K562 (cell line): ENCODE data around the gene HMOX1. TPM values are rescaled to one million over a fixed set of nuclear protein-coding genes. Genes with fewer than 3 reads are reported as not detected.

Experiments
- ARNT ChIP-seq, 2 experiments: fragments of 450-650 bp; IDR thresholded peaks; 2 replicates each; pipeline ENCODE4 v1.6.1; 2016; ENCODE audit warnings: mild to moderate bottlenecking in 1 of 2
- CREB1 ChIP-seq, 2 experiments: sonication (generic) in 1 of 2; formaldehyde crosslinking in 1 of 2; IDR thresholded peaks; 2 replicates each; pipeline versions ENCODE4 v1.6.1 to v1.8.0; 2012 to 2022; ENCODE audit warnings: inconsistent platforms in 1 of 2, mild to moderate bottlenecking in 1 of 2, missing genetic modification reagents in 1 of 2, moderate library complexity in 1 of 2
- CREBBP ChIP-seq: IDR thresholded peaks from one replicate; pipeline ENCODE4 v1.6.1; 2012; ENCODE audit warnings: low read depth, mild to moderate bottlenecking, control low read depth, inconsistent platforms, low read length
- ID3 ChIP-seq, 2 experiments: fragments of 250-450 bp in 1 of 2; fragments of 450-650 bp in 1 of 2; sonication (Bioruptor Pico) in 1 of 2; IDR thresholded peaks; 2 replicates each; pipeline versions ENCODE4 v1.6.1 to v1.8.0; 2016 to 2021; ENCODE audit warnings: mild to moderate bottlenecking in 2 of 2, moderate library complexity in 2 of 2, missing compliant biosample characterization in 1 of 2, missing genetic modification characterization in 1 of 2
- JUN ChIP-seq, 2 experiments: sonication (generic) in 1 of 2; formaldehyde crosslinking in 1 of 2; IDR thresholded peaks; 2 replicates each; pipeline versions ENCODE4 v1.6.1 to v1.8.0; 2012 to 2022; ENCODE audit warnings: borderline replicate concordance in 2 of 2, mild to moderate bottlenecking in 2 of 2, improper control_type of control experiment in 1 of 2, low read depth in 1 of 2, low read length in 1 of 2, missing genetic modification reagents in 1 of 2
- MYNN ChIP-seq, 2 experiments: sonication (generic); formaldehyde crosslinking in 1 of 2; IDR thresholded peaks; 2 replicates each; pipeline versions ENCODE4 v1.5.0 to v1.6.1; 2016 to 2020; ENCODE audit warnings: antibody characterized with exemption in 1 of 2, missing genetic modification reagents in 1 of 2
- NFE2 ChIP-seq: IDR thresholded peaks from 2 replicates; pipeline ENCODE4 v1.6.1; 2014; ENCODE audit warnings: antibody characterized with exemption, low read depth
- PTBP1 ChIP-seq: fragments of 200-400 bp; formaldehyde crosslinking; IDR thresholded peaks from 2 replicates; pipeline ENCODE4 v1.6.1; 2017; ENCODE audit warnings: low read depth, low read length
- SMARCA5 ChIP-seq: fragments of 450-650 bp; IDR thresholded peaks from 2 replicates; pipeline ENCODE4 v1.6.1; 2016
- ZC3H11A ChIP-seq: IDR thresholded peaks from 2 replicates; pipeline ENCODE4 v1.6.1; 2012; ENCODE audit warnings: low read depth, low read length, improper control_type of control experiment
- ZNF696 ChIP-seq: fragments of 250-450 bp; sonication (Bioruptor Pico); conservative IDR thresholded peaks from 2 replicates; pipeline ENCODE4 v1.4.0; 2020; ENCODE audit warnings: mild to moderate bottlenecking, moderate library complexity
- ZNF699 ChIP-seq: fragments of 250-450 bp; sonication (Bioruptor Pico); IDR thresholded peaks from 2 replicates; pipeline ENCODE4 v1.8.0; 2021; ENCODE audit warnings: mild to moderate bottlenecking, moderate library complexity; ENCODE audit not compliant: insufficient replicate concordance
- polyA plus RNA-seq, 8 experiments: library from polyadenylated mRNA; depleted of rRNA in 4 of 8; stranded (reverse) in 5 of 8; unstranded in 3 of 8; fragments of >200 nt; fragmentation: Nextera tagmentation in 2 of 8; fragmentation: Illumina TruSeq in 1 of 8; extraction: Ambion mirVana in 2 of 8; extraction: Trizol in 1 of 8; gene quantifications; 2 replicates each; pipeline versions ENCODE4 v1.2.1 to v1.2.3, GENCODE V29; 2011 to 2014; ENCODE audit warnings: inconsistent platforms in 1 of 8, missing spikeins in 1 of 8
- total RNA-seq, 7 experiments: library from RNA; depleted of rRNA in 6 of 7; stranded (reverse); fragments of >200 nt in 6 of 7; fragmentation: Illumina TruSeq in 2 of 7; extraction: Trizol in 2 of 7; gene quantifications; 2 replicates each; pipeline versions ENCODE4 v1.2.1 to v1.2.3, GENCODE V29; 2011 to 2021; ENCODE audit warnings: low replicate concordance in 1 of 7
- TF ChIP-seq, protein P1 (sequence below): fragments of 250-450 bp; sonication (Bioruptor Pico); IDR thresholded peaks from 2 replicates; pipeline ENCODE4 v1.8.0; 2022; ENCODE audit warnings: inconsistent platforms, mild to moderate bottlenecking, moderate library complexity, borderline replicate concordance

Gene HMOX1
- total and polyA plus RNA-seq, 9 of the 15 experiments (the other 6 are each of a cell fraction or from before 2014, with no cell fraction given): not detected

DNA sequence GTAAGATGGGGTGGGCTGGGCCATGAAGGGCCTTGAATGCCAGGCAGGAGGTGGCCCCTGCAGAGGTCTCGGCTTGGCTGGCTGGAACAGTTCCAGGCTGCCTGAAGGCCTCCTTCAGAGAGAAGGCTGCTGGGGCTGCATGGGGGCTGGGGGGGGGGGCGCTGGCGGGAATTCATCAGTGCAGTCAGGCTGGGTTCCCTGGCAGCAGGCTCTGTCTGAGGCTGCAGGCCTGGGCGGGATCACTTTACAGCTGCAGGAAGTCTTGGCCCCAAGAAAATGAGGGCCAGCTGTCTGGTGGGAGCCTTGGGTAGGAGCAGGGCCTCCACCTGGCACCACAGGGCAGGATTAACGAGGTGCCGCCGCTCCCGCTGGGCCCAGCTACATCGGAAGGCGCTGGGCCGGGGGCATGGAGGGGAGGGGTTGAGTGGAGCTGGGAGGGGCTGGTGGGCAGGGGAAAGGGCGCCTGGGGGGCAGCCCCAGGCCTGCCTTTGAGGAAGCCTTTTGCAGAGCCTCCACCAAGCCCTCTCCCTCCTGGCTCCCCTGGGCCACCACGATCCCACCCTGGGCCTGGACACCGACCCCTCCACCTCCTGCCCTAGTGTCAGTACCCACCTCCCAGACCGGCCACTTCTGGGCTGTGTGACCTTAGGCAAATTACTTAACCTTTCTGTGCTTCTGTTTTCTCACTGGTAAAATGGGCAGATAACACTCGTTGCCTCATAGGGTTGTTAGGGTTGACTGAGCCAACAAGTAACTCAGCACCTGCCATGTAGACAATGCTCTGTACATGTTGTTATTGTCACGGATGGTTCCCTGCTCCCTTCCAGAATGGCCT is 31.0 kb upstream of the HMOX1 start (continued):
- no peak for TF ChIP-seq CREB1 (IDR thresholded peaks at IDR 0.05)
- no peak for TF ChIP-seq CREB1 (CRISPR knock-in tag; IDR thresholded peaks at IDR 0.05)
- TF ChIP-seq JUN (IDR thresholded peaks at IDR 0.05; ENCODE audit: borderline replicate concordance, low read depth, low read length): no peak
- TF ChIP-seq JUN (CRISPR knock-in tag; IDR thresholded peaks at IDR 0.05; ENCODE audit: borderline replicate concordance): no peak
- TF ChIP-seq, protein P1, sequence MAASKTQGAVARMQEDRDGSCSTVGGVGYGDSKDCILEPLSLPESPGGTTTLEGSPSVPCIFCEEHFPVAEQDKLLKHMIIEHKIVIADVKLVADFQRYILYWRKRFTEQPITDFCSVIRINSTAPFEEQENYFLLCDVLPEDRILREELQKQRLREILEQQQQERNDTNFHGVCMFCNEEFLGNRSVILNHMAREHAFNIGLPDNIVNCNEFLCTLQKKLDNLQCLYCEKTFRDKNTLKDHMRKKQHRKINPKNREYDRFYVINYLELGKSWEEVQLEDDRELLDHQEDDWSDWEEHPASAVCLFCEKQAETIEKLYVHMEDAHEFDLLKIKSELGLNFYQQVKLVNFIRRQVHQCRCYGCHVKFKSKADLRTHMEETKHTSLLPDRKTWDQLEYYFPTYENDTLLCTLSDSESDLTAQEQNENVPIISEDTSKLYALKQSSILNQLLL (CRISPR knock-in tag): no peak
- no peak for TF ChIP-seq ARNT (IDR thresholded peaks at IDR 0.05)
- TF ChIP-seq NFE2: no peak
- peak; percentile 36; the same call in 1 of the 2 replicates for TF ChIP-seq SMARCA5
- TF ChIP-seq PTBP1: no peak
- no peak for TF ChIP-seq MYNN (IDR thresholded peaks at IDR 0.05)
- no peak for TF ChIP-seq MYNN (CRISPR knock-in tag; IDR thresholded peaks at IDR 0.05)
- TF ChIP-seq ZNF699 (CRISPR knock-in tag): no peak
- no peak for TF ChIP-seq ZC3H11A
- TF ChIP-seq CREBBP: no peak
- no peak for TF ChIP-seq ZNF696
- no peak for TF ChIP-seq ID3 (CRISPR knock-in tag; IDR thresholded peaks at IDR 0.05)
- TF ChIP-seq ID3 (tag; IDR thresholded peaks at IDR 0.05): no peak
